Heart left ventricle (tissue), 13 donors: ENCODE results near the gene LGALS9.

Experiments
- CTCF ChIP-seq, 12 donors: fragments of 200-600 bp; sonication (generic) in 4 of 12; IDR thresholded peaks; one replicate each; pipeline versions ENCODE4 v1.5.0 to v1.8.0; 2018 to 2022; ENCODE audit warnings: antibody characterized with exemption in 12 of 12, mild to moderate bottlenecking in 5 of 12
- POLR2A ChIP-seq, 2 donors: fragments of 450-650 bp; IDR thresholded peaks; one replicate each; pipeline ENCODE4 v1.6.1; 2017; ENCODE audit warnings: antibody characterized with exemption in 2 of 2, mild to moderate bottlenecking in 2 of 2, moderate library complexity in 2 of 2
- donor health status: ischemic (EF 13 %, LVEDD 7.1; RV severe dilation, severe dysfunction).
- donor health status: DM: no; HTN: yes; CAD: no.
- donor health status: DM: no; HTN: no; CAD: no.
- donor health status: ischemic (EF 25% LVEDD 6.9; RV normal size, moderate dysfunction).
- donor health status: ischemic (EF 25% LVEDD 5.7; RV mildly dilated, moderate dysfunction).
- donor health status: ischemic (EF 35%, LVEDD 5.7; RV mildly dilated, moderate dysfunction).
- donor health status: nonischemic (EF 11% LVEDD 7.7; RV severe dilation, severe dysfunction).
- donor health status: DM: yes; HTN: yes; CAD: no.
- donor health status: PGD.
- donor health status: ischemic (EF 29% LVEDD 5.4; RV normal size, mild dysfunction).
- donor health status: nonischemic (EF 23%, LVEDD 6.1; RV moderate dilation, normal function).

DNA sequence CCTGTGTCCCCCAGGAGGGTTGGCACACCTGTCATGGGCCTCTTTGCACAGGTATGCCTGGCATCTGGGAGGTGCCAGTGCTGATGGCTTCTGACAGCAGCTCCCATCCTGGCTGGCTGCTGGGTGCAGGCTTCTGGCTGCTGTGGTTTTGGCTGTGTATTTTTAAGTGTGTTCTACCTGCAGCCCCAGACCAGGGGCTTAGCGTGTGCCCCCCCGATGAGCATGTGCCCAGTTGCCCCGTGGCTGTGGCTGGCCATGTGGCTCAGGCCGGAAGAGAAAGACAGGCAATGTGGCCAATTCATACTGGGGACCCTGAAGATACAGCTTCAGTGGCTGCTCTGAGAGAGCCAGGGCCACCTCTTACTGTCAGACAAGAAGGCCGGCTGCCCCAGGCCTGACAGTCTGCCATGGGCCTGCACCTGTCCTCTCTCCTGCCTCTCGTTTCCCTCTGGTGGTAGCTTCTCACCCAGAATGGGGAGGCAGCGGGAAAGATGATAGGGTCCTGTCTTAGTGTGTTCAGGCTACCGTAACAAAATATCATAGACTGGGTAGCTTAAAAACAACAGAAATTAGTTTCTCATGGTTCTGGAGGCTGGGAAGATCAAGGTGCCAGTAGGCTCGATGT, 37.6 kb upstream of the LGALS9 start:
- TF ChIP-seq POLR2A (IDR thresholded peaks at IDR 0.05) (no peak), CTCF (IDR thresholded peaks at IDR 0.05) (no peak)
